AG04450 (cell line): ENCODE data around the gene PDZD2. TPM values are rescaled to one million over a fixed set of nuclear protein-coding genes. Genes with fewer than 3 reads are reported as not detected.

Source experiments
- CTCF ChIA-PET: fragments of 300-600, 350-600 bp; formaldehyde crosslinking; extraction: SDS; loops from one replicate; lab custom pipeline; 2022; ENCODE audit warnings: antibody characterized with exemption, inconsistent platforms; lab: Charles Lee
- POLR2A ChIA-PET: fragments of 350-600 bp; formaldehyde crosslinking; extraction: SDS; loops from one replicate; lab custom pipeline; 2021; ENCODE audit warnings: antibody characterized with exemption, inconsistent platforms; lab: Yijun Ruan, JAX
- DNase-seq: peaks from one replicate; pipeline ENCODE4 v3.0.0-alpha.2; 2011; ENCODE audit warnings: low read depth, low spot score
- H3K27ac ChIP-seq: one replicate; pipeline ENCODE4 v1.5.1; 2012; ENCODE audit warnings: low read depth, low read length, control low read depth
- H3K27me3 ChIP-seq: one replicate; pipeline ENCODE4 v1.6.0; 2012; ENCODE audit warnings: low read length; ENCODE audit not compliant: control insufficient read depth, insufficient read depth
- H3K4me3 ChIP-seq: 2 replicates; pipeline ENCODE4 v1.5.1; 2011; ENCODE audit warnings: mild to moderate bottlenecking, low read depth, low read length, control low read depth
- H3K9me3 ChIP-seq: 2 replicates; pipeline ENCODE4 v1.5.1; 2012; ENCODE audit warnings: low read length; ENCODE audit not compliant: control insufficient read depth, insufficient read depth
- polyA plus RNA-seq: library from polyadenylated mRNA; depleted of rRNA; stranded (reverse); fragments of >200 nt; gene quantifications from 2 replicates; pipeline ENCODE4 v1.2.3, GENCODE V29; 2011
- TF ChIP-seq, protein P1 (sequence below): IDR thresholded peaks from 2 replicates; pipeline ENCODE4 v1.5.1; 2011; ENCODE audit warnings: low read depth, low read length, control low read depth, inconsistent platforms

Gene PDZD2
- polyA plus RNA-seq, 1 experiment = 0.40 TPM

GRCh38 chr5:31664566-31664965 lies 25.6 kb downstream of the PDZD2 start:
- Histone ChIP-seq H3K4me3 (no peak overlapping the region), H3K27ac (no peak overlapping the region), H3K9me3 (no peaks in the 10 kb centered on the region), H3K27me3 (peaks cover 2% of the 10 kb centered on the region)
- ChIA-PET POLR2A (no interaction called here), CTCF (no interaction called here)
- TF ChIP-seq, protein P1, sequence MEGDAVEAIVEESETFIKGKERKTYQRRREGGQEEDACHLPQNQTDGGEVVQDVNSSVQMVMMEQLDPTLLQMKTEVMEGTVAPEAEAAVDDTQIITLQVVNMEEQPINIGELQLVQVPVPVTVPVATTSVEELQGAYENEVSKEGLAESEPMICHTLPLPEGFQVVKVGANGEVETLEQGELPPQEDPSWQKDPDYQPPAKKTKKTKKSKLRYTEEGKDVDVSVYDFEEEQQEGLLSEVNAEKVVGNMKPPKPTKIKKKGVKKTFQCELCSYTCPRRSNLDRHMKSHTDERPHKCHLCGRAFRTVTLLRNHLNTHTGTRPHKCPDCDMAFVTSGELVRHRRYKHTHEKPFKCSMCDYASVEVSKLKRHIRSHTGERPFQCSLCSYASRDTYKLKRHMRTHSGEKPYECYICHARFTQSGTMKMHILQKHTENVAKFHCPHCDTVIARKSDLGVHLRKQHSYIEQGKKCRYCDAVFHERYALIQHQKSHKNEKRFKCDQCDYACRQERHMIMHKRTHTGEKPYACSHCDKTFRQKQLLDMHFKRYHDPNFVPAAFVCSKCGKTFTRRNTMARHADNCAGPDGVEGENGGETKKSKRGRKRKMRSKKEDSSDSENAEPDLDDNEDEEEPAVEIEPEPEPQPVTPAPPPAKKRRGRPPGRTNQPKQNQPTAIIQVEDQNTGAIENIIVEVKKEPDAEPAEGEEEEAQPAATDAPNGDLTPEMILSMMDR = no peak
- no peak for DNase-seq

GRCh38 chr5:31671339-31671741 lies 32.4 kb downstream of the PDZD2 start:
- no peaks in the 10 kb centered on the region for H3K9me3 ChIP-seq
- H3K4me3 ChIP-seq = no peak overlapping the region
- H3K27ac ChIP-seq = no peak overlapping the region
- DNase-seq = no peak
- peaks cover 5% of the 10 kb centered on the region for H3K27me3 ChIP-seq
- TF ChIP-seq, protein P1 = no peak
- ChIA-PET CTCF (no interaction called here), POLR2A (no interaction called here)

GRCh38 chr5:31674371-31674951 lies 35.5 kb downstream of the PDZD2 start:
- Histone ChIP-seq H3K27me3 (peaks cover 7% of the 10 kb centered on the region), H3K9me3 (no peaks in the 10 kb centered on the region), H3K27ac (no peak overlapping the region), H3K4me3 (no peak overlapping the region)
- DNase-seq = no peak
- POLR2A ChIA-PET = no interaction called here
- TF ChIP-seq, protein P1 = no peak
- CTCF ChIA-PET = no interaction called here

DNA sequence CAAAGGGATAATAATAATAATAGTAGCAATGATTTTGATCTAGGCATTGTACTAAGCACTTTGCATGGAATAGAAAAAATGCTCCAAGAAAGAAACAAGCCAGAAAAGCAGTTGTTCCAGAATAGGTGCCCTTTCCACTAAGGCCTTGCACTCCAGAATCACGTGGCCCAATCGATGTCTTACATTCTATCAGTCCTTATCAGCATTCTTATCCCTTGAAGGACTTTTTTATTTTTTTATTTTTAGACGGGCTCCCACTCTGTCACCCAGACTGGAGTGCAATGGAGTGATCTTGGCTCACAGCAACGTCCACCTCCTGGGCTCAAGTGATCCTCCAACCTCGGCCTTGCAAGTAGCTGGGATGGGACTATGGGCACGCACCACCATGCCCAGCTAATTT lies 36.5 kb downstream of the PDZD2 start:
- H3K4me3 ChIP-seq = no peak overlapping the region
- TF ChIP-seq, protein P1 = no peak
- no peak for DNase-seq
- ChIA-PET CTCF (no interaction called here), POLR2A (no interaction called here)
- H3K9me3 ChIP-seq = no peaks in the 10 kb centered on the region
- H3K27me3 ChIP-seq = peaks cover 9% of the 10 kb centered on the region
- H3K27ac ChIP-seq = no peak overlapping the region

DNA sequence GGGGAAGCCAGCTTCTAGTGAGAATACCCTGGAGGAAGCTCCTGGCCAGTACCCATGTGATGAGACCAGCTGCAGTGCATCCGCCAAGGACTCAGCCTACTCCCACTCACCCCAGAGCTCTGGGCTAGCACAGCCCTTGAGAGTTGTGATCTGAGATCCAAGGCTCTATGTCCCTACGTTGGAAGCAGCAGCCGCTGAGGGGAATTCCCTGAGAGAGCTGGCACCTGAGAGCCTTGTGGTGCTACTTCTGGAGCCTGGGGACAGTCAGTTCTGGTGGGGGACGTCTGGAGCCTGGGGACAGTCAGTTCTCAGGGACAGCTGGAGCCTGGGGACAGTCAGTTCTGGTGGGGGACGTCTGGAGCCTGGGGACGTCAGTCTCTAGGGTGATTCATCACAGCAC lies 39.2 kb downstream of the PDZD2 start:
- Histone ChIP-seq H3K27me3 (peaks cover 14% of the 10 kb centered on the region), H3K4me3 (no peak overlapping the region), H3K9me3 (no peaks in the 10 kb centered on the region), H3K27ac (no peak overlapping the region)
- no peak for DNase-seq
- ChIA-PET CTCF (no interaction called here), POLR2A (no interaction called here)
- TF ChIP-seq, protein P1 = no peak
